HepG2 (cell line): Measurements from ENCODE around the gene OCSTAMP. TPM values are rescaled to one million over a fixed set of nuclear protein-coding genes. Genes with fewer than 3 reads are reported as not detected.
A peak's percentile ranks its signal among the peaks of the same experiment; 100 is the strongest.

Experiments
- FOXK2 ChIP-seq: fragments of 450-650 bp; IDR thresholded peaks from 2 replicates; pipeline ENCODE4 v1.6.1; 2016
- MEIS1 ChIP-seq: sonication (generic); formaldehyde crosslinking; IDR thresholded peaks from 2 replicates; pipeline ENCODE4 v1.9.0; 2021; ENCODE audit warnings: mild to moderate bottlenecking, missing genetic modification reagents, moderate library complexity, borderline replicate concordance
- MTA3 ChIP-seq: sonication (generic); formaldehyde crosslinking; IDR thresholded peaks from 2 replicates; pipeline ENCODE4 v1.4.0; 2020; ENCODE audit warnings: missing genetic modification reagents
- POGZ ChIP-seq: sonication (generic); formaldehyde crosslinking; IDR thresholded peaks from 2 replicates; pipeline ENCODE4 v1.4.0; 2020; ENCODE audit warnings: mild to moderate bottlenecking, missing genetic modification reagents
- SKIL ChIP-seq: sonication (generic); formaldehyde crosslinking; IDR thresholded peaks from 2 replicates; pipeline ENCODE4 v1.8.0; 2022; ENCODE audit warnings: missing genetic modification reagents, mild to moderate bottlenecking, moderate library complexity, borderline replicate concordance
- SOX5 ChIP-seq: IDR thresholded peaks from 2 replicates; pipeline ENCODE4 v1.6.1; 2016; ENCODE audit warnings: borderline replicate concordance
- TAF1 ChIP-seq: sonication (generic); formaldehyde crosslinking; IDR thresholded peaks from 2 replicates; pipeline ENCODE4 v1.4.0; 2020; ENCODE audit warnings: missing genetic modification reagents
- USF2 ChIP-seq, 2 experiments: sonication (generic) in 1 of 2; formaldehyde crosslinking in 1 of 2; IDR thresholded peaks; 2 replicates each; pipeline versions ENCODE4 v1.5.1 to v1.6.1; 2011 to 2020; ENCODE audit warnings: borderline replicate concordance in 1 of 2, low read depth in 1 of 2, low read length in 1 of 2, mild to moderate bottlenecking in 1 of 2, missing genetic modification reagents in 1 of 2, moderate library complexity in 1 of 2
- WIZ ChIP-seq: sonication (generic); formaldehyde crosslinking; IDR thresholded peaks from 2 replicates; pipeline ENCODE4 v1.5.1; 2020; ENCODE audit warnings: mild to moderate bottlenecking, missing genetic modification reagents
- ZBTB8A ChIP-seq: sonication (generic); formaldehyde crosslinking; IDR thresholded peaks from 2 replicates; pipeline ENCODE4 v1.4.0; 2020; ENCODE audit warnings: mild to moderate bottlenecking, low read depth, missing genetic modification reagents, borderline replicate concordance
- ZNF10 ChIP-seq: sonication (generic); formaldehyde crosslinking; IDR thresholded peaks from 2 replicates; pipeline ENCODE4 v1.4.0; 2020; ENCODE audit warnings: mild to moderate bottlenecking, low read depth, missing genetic modification reagents, borderline replicate concordance
- ZNF142 ChIP-seq: sonication (generic); formaldehyde crosslinking; IDR thresholded peaks from 2 replicates; pipeline ENCODE4 v1.4.0; 2020; ENCODE audit warnings: missing genetic modification reagents
- ZNF224 ChIP-seq: sonication (generic); formaldehyde crosslinking; IDR thresholded peaks from 2 replicates; pipeline ENCODE4 v1.5.0; 2020; ENCODE audit warnings: mild to moderate bottlenecking, missing genetic modification reagents
- ZNF616 ChIP-seq: sonication (generic); formaldehyde crosslinking; IDR thresholded peaks from 2 replicates; pipeline ENCODE4 v1.5.0; 2020; ENCODE audit warnings: low read depth, mild to moderate bottlenecking, missing genetic modification reagents
- ZSCAN12 ChIP-seq: sonication (generic); formaldehyde crosslinking; IDR thresholded peaks from 2 replicates; pipeline ENCODE4 v1.9.0; 2021; ENCODE audit warnings: mild to moderate bottlenecking, missing genetic modification reagents
- polyA plus RNA-seq, 8 experiments: library from polyadenylated mRNA; depleted of rRNA in 3 of 8; stranded (reverse) in 7 of 8; unstranded in 1 of 8; fragments of >200 nt; fragmentation: Illumina TruSeq in 4 of 8; extraction: Trizol in 4 of 8; gene quantifications; 2 replicates each; pipeline versions ENCODE4 v1.2.1 to v1.2.3, GENCODE V29; 2011 to 2016; ENCODE audit warnings: low read depth in 4 of 8, missing spikeins in 1 of 8, mixed read lengths in 1 of 8; ENCODE audit not compliant: insufficient read depth in 1 of 8
- total RNA-seq, 5 experiments: library from RNA; depleted of rRNA; stranded (reverse); fragments of >200 nt; fragmentation: Illumina TruSeq; extraction: Trizol; gene quantifications; 2 replicates each; pipeline ENCODE4 v1.2.3, GENCODE V29; 2016; ENCODE audit warnings: low read depth in 1 of 5
- TF ChIP-seq, protein P1 (sequence below): IDR thresholded peaks from 2 replicates; pipeline ENCODE4 v1.6.1; 2018; ENCODE audit warnings: missing genetic modification reagents

Gene OCSTAMP
- total and polyA plus RNA-seq, 2 of the 13 experiments (the other 11 are each of a cell fraction or from before 2014, with no cell fraction given): not detected

DNA sequence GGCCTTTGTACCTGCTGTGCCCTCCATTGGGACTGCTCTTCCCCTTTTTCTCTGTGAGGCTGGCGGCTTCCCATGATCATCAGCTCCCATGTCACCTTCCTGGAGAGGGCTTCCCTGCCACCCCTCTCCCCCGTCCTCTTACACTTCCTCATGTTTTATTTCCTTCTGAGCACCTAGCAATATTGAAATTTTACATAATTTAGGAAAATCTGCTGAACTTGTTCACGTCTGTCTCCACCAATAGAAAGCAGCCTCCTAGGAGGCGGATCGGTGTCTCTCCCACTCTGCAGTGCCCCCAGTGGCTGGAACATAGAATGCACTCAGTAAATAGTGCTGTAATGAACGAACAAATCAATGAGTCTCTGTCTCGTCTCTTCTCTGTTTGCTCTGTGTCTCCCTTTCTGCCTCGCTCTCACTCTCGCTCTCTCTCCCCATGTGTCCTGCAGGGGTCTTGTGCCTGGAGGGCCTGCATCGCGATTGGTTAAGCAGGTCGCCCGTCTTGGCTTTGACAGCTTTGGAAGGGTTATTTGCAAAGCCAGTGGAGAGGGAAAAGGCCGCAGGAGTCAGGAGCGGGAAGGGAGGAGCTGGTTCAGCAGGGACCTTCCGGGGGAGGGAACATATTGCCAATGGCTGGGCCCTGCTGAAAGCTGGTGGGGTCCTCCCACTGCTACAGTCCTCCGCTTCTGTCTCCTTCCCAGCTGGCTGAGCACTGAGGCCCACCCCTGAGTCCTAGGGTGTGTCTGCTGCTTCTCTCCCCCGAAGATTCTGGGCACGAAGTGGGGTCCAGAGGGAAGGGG lies 12.1 kb upstream of the OCSTAMP start (continued):
- TF ChIP-seq ZNF142 (CRISPR knock-in tag): no peak
- TF ChIP-seq, protein P1, sequence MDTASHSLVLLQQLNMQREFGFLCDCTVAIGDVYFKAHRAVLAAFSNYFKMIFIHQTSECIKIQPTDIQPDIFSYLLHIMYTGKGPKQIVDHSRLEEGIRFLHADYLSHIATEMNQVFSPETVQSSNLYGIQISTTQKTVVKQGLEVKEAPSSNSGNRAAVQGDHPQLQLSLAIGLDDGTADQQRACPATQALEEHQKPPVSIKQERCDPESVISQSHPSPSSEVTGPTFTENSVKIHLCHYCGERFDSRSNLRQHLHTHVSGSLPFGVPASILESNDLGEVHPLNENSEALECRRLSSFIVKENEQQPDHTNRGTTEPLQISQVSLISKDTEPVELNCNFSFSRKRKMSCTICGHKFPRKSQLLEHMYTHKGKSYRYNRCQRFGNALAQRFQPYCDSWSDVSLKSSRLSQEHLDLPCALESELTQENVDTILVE: no peak
- no peak for TF ChIP-seq SOX5
- TF ChIP-seq ZBTB8A: no peak
- TF ChIP-seq ZNF616 (CRISPR knock-in tag): 0 out of 2 replicates have a peak, but pooled peaks have one; percentile 39
- TF ChIP-seq ZNF10 (CRISPR knock-in tag): no peak
- no peak for TF ChIP-seq ZSCAN12 (CRISPR knock-in tag)
- TF ChIP-seq POGZ: peak; percentile 50
- peak; percentile 83 for TF ChIP-seq SKIL (CRISPR knock-in tag)
- TF ChIP-seq ZNF224 (CRISPR knock-in tag): no peak
- TF ChIP-seq USF2 (IDR thresholded peaks at IDR 0.05; ENCODE audit: low read depth, low read length): no peak
- no peak; the same call in 1 of the 2 replicates for TF ChIP-seq USF2 (CRISPR knock-in tag; IDR thresholded peaks at IDR 0.05; ENCODE audit: borderline replicate concordance)
- peak; percentile 38; the same call in 1 of the 2 replicates for TF ChIP-seq TAF1 (CRISPR knock-in tag)
- TF ChIP-seq WIZ: no peak; the same call in 1 of the 2 replicates
- TF ChIP-seq MTA3: no peak
- TF ChIP-seq FOXK2: no peak
- no peak for TF ChIP-seq MEIS1 (CRISPR knock-in tag)
